HCT116 (cell line): ENCODE data around the gene HSP90AA1. TPM values are rescaled to one million over a fixed set of nuclear protein-coding genes. Genes with fewer than 3 reads are reported as not detected.

Experiments used
- ATAC-seq: fragments of 200-7000 bp; cut with Tn5 transposase; 2 replicates; pipeline ENCODE4 v1.9.1; 2020; ENCODE audit warnings: mild to moderate bottlenecking, moderate library complexity
- BruUV-seq: library from RNA; stranded (reverse); fragments of 400-500 nt; replicated peaks from 2 replicates; lab custom pipeline; 2021; lab: Mats Ljungman, UMichigan
- CTCF ChIA-PET: fragments of 300-600 bp; sonication (Branson Sonifier 250); formaldehyde crosslinking; loops from one replicate; lab custom pipeline; 2021; ENCODE audit warnings: antibody characterized with exemption; lab: Charles Lee
- POLR2A ChIA-PET: fragments of 300-600, 350-600 bp; sonication (Branson Sonifier 250); formaldehyde crosslinking; loops from one replicate; lab custom pipeline; 2021; ENCODE audit warnings: antibody characterized with exemption; lab: Charles Lee
- RAD21 ChIA-PET, 2 experiments: fragments of 300-600 bp; sonication (Branson Sonifier 250); formaldehyde crosslinking; loops; one replicate each; lab custom pipeline; 2023; ENCODE audit warnings: low total read pairs in 2 of 2; ENCODE audit not compliant: uncharacterized antibody in 2 of 2, unreplicated experiment in 2 of 2, low non-redundant PET in 1 of 2; lab: Charles Lee
- DNase-seq: peaks from one replicate; pipeline ENCODE4 v3.0.0-alpha.2; 2010; ENCODE audit warnings: low read depth, low spot score
- H2AFZ ChIP-seq: fragments of 200-600 bp; shearing (Covaris generic), sonication (generic); 2 replicates; pipeline ENCODE4 v1.6.1; 2017; ENCODE audit warnings: low read depth, mixed run types, mixed read lengths, antibody characterized with exemption, low read length; ENCODE audit not compliant: poor library complexity, severe bottlenecking
- H3K27ac ChIP-seq: 2 replicates; pipeline ENCODE4 v1.5.1; 2012; ENCODE audit warnings: low read depth, low read length
- H3K27me3 ChIP-seq: fragments of 200-600 bp; sonication (generic); 2 replicates; pipeline ENCODE4 v1.6.1; 2016; ENCODE audit warnings: mixed run types, low read length, mixed read lengths; ENCODE audit not compliant: insufficient read depth
- H3K36me3 ChIP-seq, 2 experiments: fragments of 200-500 bp in 1 of 2; fragments of 200-600 bp in 1 of 2; sonication (Bioruptor generic) in 1 of 2; sonication (generic) in 1 of 2; 2 replicates each; pipeline versions ENCODE4 v1.5.1 to v1.6.1; 2014 to 2016; ENCODE audit warnings: low read length in 2 of 2, inconsistent platforms in 1 of 2, mixed read lengths in 1 of 2, mixed run types in 1 of 2; ENCODE audit not compliant: insufficient read depth in 2 of 2, control insufficient read depth in 1 of 2
- H3K4me1 ChIP-seq, 2 experiments: fragments of 200-600 bp in 1 of 2; sonication (generic) in 1 of 2; 2 replicates each; pipeline versions ENCODE4 v1.5.1 to v1.6.1; 2012 to 2017; ENCODE audit warnings: low read length in 2 of 2, inconsistent platforms in 1 of 2, mild to moderate bottlenecking in 1 of 2, mixed read lengths in 1 of 2, mixed run types in 1 of 2, moderate library complexity in 1 of 2; ENCODE audit not compliant: insufficient read depth in 2 of 2, control insufficient read depth in 1 of 2
- H3K4me2 ChIP-seq: fragments of 200-600 bp; sonication (generic); 2 replicates; pipeline ENCODE4 v1.6.1; 2017; ENCODE audit warnings: mixed run types, low read length, mixed read lengths
- H3K4me3 ChIP-seq, 2 experiments: fragments of 200-600 bp in 1 of 2; sonication (generic) in 1 of 2; replicated peaks in 1 of 2; 2 replicates each; pipeline ENCODE4 v1.5.1; 2011 to 2016; ENCODE audit warnings: low read length in 2 of 2, control low read depth in 1 of 2, low read depth in 1 of 2, mild to moderate bottlenecking in 1 of 2, mixed read lengths in 1 of 2, mixed run types in 1 of 2
- H3K79me2 ChIP-seq: fragments of 200-600 bp; sonication (generic); 2 replicates; pipeline ENCODE4 v1.6.1; 2017; ENCODE audit warnings: mild to moderate bottlenecking, mixed run types, low read length, moderate library complexity, mixed read lengths; ENCODE audit not compliant: insufficient read depth
- H3K9ac ChIP-seq: fragments of 200-600 bp; sonication (generic); 2 replicates; pipeline ENCODE4 v1.6.1; 2016; ENCODE audit warnings: low read length, mixed read lengths
- H3K9me2 ChIP-seq: fragments of 200-600 bp; sonication (generic), shearing (Covaris generic); 2 replicates; pipeline ENCODE4 v1.6.1; 2017; ENCODE audit warnings: mixed run types, mild to moderate bottlenecking, moderate library complexity; ENCODE audit not compliant: insufficient read depth
- H3K9me3 ChIP-seq, 2 experiments: fragments of 200-500 bp in 1 of 2; fragments of 200-600 bp in 1 of 2; sonication (Bioruptor generic) in 1 of 2; sonication (generic) in 1 of 2; 2 replicates each; pipeline ENCODE4 v1.6.1; 2014 to 2017; ENCODE audit warnings: low read length in 2 of 2, mixed read lengths in 2 of 2, inconsistent platforms in 1 of 2, low read depth in 1 of 2, mild to moderate bottlenecking in 1 of 2, mixed run types in 1 of 2, moderate library complexity in 1 of 2; ENCODE audit not compliant: control insufficient read depth in 1 of 2, insufficient read depth in 1 of 2
- H4K20me1 ChIP-seq: fragments of 200-600 bp; sonication (generic), shearing (Covaris generic); 2 replicates; pipeline ENCODE4 v1.6.1; 2017; ENCODE audit warnings: mixed run types, mild to moderate bottlenecking, moderate library complexity; ENCODE audit not compliant: insufficient read depth
- CBX3 ChIP-seq: IDR thresholded peaks from 2 replicates; pipeline ENCODE4 v1.6.1; 2012; ENCODE audit warnings: low read depth
- CTCF ChIP-seq, 3 experiments: fragments of 200-600 bp in 1 of 3; sonication (generic) in 1 of 3; IDR thresholded peaks in 2 of 3; conservative IDR thresholded peaks in 1 of 3; 2 replicates each; pipeline ENCODE4 v1.5.1; 2012 to 2017; ENCODE audit warnings: low read depth in 2 of 3, low read length in 2 of 3, antibody characterized with exemption in 1 of 3, borderline replicate concordance in 1 of 3, control low read depth in 1 of 3, mild to moderate bottlenecking in 1 of 3, mixed read lengths in 1 of 3, mixed run types in 1 of 3, moderate library complexity in 1 of 3; ENCODE audit not compliant: insufficient read depth in 1 of 3
- EZH2 ChIP-seq: fragments of 200-600 bp; sonication (generic); IDR thresholded peaks from 2 replicates; pipeline ENCODE4 v1.6.1; 2017; ENCODE audit warnings: antibody characterized with exemption, mixed run types
- FOSL1 ChIP-seq: IDR thresholded peaks from 2 replicates; pipeline ENCODE4 v1.6.1; 2012; ENCODE audit warnings: low read depth
- POLR2AphosphoS5 ChIP-seq: IDR thresholded peaks from 2 replicates; pipeline ENCODE4 v1.6.1; 2011; ENCODE audit warnings: mild to moderate bottlenecking, low read depth, low read length, moderate library complexity
- SIN3A ChIP-seq: IDR thresholded peaks from 2 replicates; pipeline ENCODE4 v1.6.1; 2012; ENCODE audit warnings: low read depth
- SP1 ChIP-seq: IDR thresholded peaks from 2 replicates; pipeline ENCODE4 v1.6.1; 2012; ENCODE audit warnings: low read depth
- SRF ChIP-seq: IDR thresholded peaks from 2 replicates; pipeline ENCODE4 v1.6.1; 2012; ENCODE audit warnings: low read depth
- TCF7L2 ChIP-seq: IDR thresholded peaks from 2 replicates; pipeline ENCODE4 v1.7.0; 2011; ENCODE audit warnings: borderline replicate concordance, inconsistent platforms; ENCODE audit not compliant: insufficient read depth, insufficient read length; ENCODE audit errors: extremely low read depth
- ZFX ChIP-seq: fragments of 450-650 bp; IDR thresholded peaks from 2 replicates; pipeline ENCODE4 v1.6.1; 2017
- intact Hi-C: fragments of 100-400 bp; cut with micrococcal nuclease; formaldehyde crosslinking; loops from 2 replicates; pipeline ENCODE4 v1.10.0; 2022
- total RNA-seq: library from RNA; stranded (reverse); gene quantifications from one replicate; pipeline ENCODE4 v1.2.1, GENCODE V29; 2021; ENCODE audit not compliant: unreplicated experiment

Gene HSP90AA1
- total RNA-seq, 1 experiment from 2014 or later: 1,380 TPM

- Histone ChIP-seq H2AFZ (no peak overlapping the region), H3K9me2 (no peaks in the 10 kb centered on the region), H4K20me1 (no peaks in the 10 kb centered on the region), H3K9me3 (no peaks in the 10 kb centered on the region), H3K79me2 (peaks cover 5% of the 10 kb centered on the region; the same call in 1 of the 2 replicates), H3K4me1 (peaks cover 32 to 46% of the 10 kb centered on the region in 2 experiments), H3K4me3 (no peak overlapping the region), H3K36me3 (no peaks in the 10 kb centered on the region), H3K27me3 (no peaks in the 10 kb centered on the region), H3K4me2 (no peak overlapping the region), H3K9ac (no peak overlapping the region), H3K27ac (no peak overlapping the region)
- POLR2A ChIA-PET: no interaction called here
- CTCF ChIA-PET: no interaction called here
- intact Hi-C loops: no loop called here
- ATAC-seq (no peak), DNase-seq (no peak)
- RAD21 ChIA-PET: no interaction called here
- no TSS peak for BruUV-seq
- TF ChIP-seq SP1 (no peak), CTCF (IDR thresholded peaks at IDR 0.05 in 2 of 3, conservative IDR thresholded peaks at IDR 0.05 in 1 of 3; ENCODE audit: borderline replicate concordance in 1 of 3, insufficient read depth in 1 of 3, low read depth in 2 of 3, low read length in 2 of 3) (no peak), SRF (no peak), EZH2 (no peak), CBX3 (no peak), TCF7L2 (no peak), SIN3A (no peak), ZFX (no peak), FOSL1 (no peak), POLR2AphosphoS5 (no peak)
Observed at GRCh38 chr14:102092806-102093205, 6.0 kb upstream of the HSP90AA1 start.
